ENCODE data around the gene MFSD6. TPM values are rescaled to one million over a fixed set of nuclear protein-coding genes. Genes with fewer than 3 reads are reported as not detected.

Gene MFSD6
- total RNA-seq, 1 donor from 2014 or later = 50.5 TPM

GRCh38 chr2:190477661-190478454, 69.7 kb downstream of the MFSD6 start:
- Histone ChIP-seq H3K36me3 (no peaks in the 10 kb centered on the region), H3K4me1 (peaks cover 14% of the 10 kb centered on the region), H3K4me3 (no peak overlapping the region), H3K27ac (peak overlapping the region; percentile 53), H3K9me3 (no peaks in the 10 kb centered on the region), H3K27me3 (ENCODE audit: low read depth) (no peaks in the 10 kb centered on the region)
- intact Hi-C loops (cut with DNase I) = no loop called here
- no peak for TF ChIP-seq CTCF (IDR thresholded peaks at IDR 0.05)
- peak; percentile 54 to 60 for ATAC-seq
- DNase-seq = no peak

- no peak for TF ChIP-seq CTCF (IDR thresholded peaks at IDR 0.05)
- Histone ChIP-seq H3K4me1 (peaks cover 14% of the 10 kb centered on the region), H3K9me3 (no peaks in the 10 kb centered on the region), H3K36me3 (no peaks in the 10 kb centered on the region), H3K4me3 (no peak overlapping the region), H3K27ac (peak overlapping the region; percentile 53), H3K27me3 (ENCODE audit: low read depth) (no peaks in the 10 kb centered on the region)
- intact Hi-C loops (cut with DNase I) = no loop called here
- ATAC-seq (peak in 1 of 2 donors; percentile 35), DNase-seq (no peak)
Observed at GRCh38 chr2:190478572-190479195, 70.5 kb downstream of the MFSD6 start.

GRCh38 chr2:190481339-190481738, 73.2 kb downstream of the MFSD6 start:
- intact Hi-C loops (cut with DNase I) = no loop called here
- no peak overlapping the region for H3K27ac ChIP-seq
- H3K4me1 ChIP-seq = peaks cover 14% of the 10 kb centered on the region
- ATAC-seq = no peak
- H3K9me3 ChIP-seq = no peaks in the 10 kb centered on the region
- H3K36me3 ChIP-seq = no peaks in the 10 kb centered on the region
- no peak for DNase-seq
- H3K4me3 ChIP-seq = no peak overlapping the region
- H3K27me3 ChIP-seq (ENCODE audit: low read depth) = no peaks in the 10 kb centered on the region
- TF ChIP-seq CTCF (IDR thresholded peaks at IDR 0.05) = no peak

- ATAC-seq = no peak
- Histone ChIP-seq H3K9me3 (no peaks in the 10 kb centered on the region), H3K27me3 (ENCODE audit: low read depth) (no peaks in the 10 kb centered on the region), H3K4me3 (no peak overlapping the region), H3K4me1 (peaks cover 13% of the 10 kb centered on the region), H3K27ac (no peak overlapping the region), H3K36me3 (no peaks in the 10 kb centered on the region)
- DNase-seq = no peak
- intact Hi-C loops (cut with DNase I) = no loop called here
- no peak for TF ChIP-seq CTCF (IDR thresholded peaks at IDR 0.05)
Observed at GRCh38 chr2:190482451-190482850, 74.3 kb downstream of the MFSD6 start.

GRCh38 chr2:190486037-190486623, 78.0 kb downstream of the MFSD6 start:
- H3K4me3 ChIP-seq = no peak overlapping the region
- ATAC-seq = no peak
- H3K36me3 ChIP-seq = peaks cover 25% of the 10 kb centered on the region
- TF ChIP-seq CTCF (IDR thresholded peaks at IDR 0.05) = no peak
- H3K27me3 ChIP-seq (ENCODE audit: low read depth) = no peaks in the 10 kb centered on the region
- no peaks in the 10 kb centered on the region for H3K9me3 ChIP-seq
- H3K27ac ChIP-seq = no peak overlapping the region
- intact Hi-C loops (cut with DNase I) = no loop called here
- DNase-seq = no peak
- H3K4me1 ChIP-seq = no peaks in the 10 kb centered on the region

Measured in lower lobe of right lung (tissue), 2 donors.